ACC112 (cell line): ENCODE data around the gene MINPP1.

Source experiments
- H2AFZ ChIP-seq: fragments of 200-600 bp; sonication (generic); one replicate; pipeline ENCODE4 v1.6.0; 2017; ENCODE audit warnings: antibody characterized with exemption, low read length; ENCODE audit not compliant: unreplicated experiment
- H3K27ac ChIP-seq: fragments of 200-600 bp; sonication (generic); 2 replicates; pipeline ENCODE4 v1.5.1; 2014; ENCODE audit warnings: low read depth, mild to moderate bottlenecking, antibody characterized with exemption, low read length, moderate library complexity
- H3K27me3 ChIP-seq: fragments of 200-600 bp; sonication (generic); 2 replicates; pipeline ENCODE4 v1.6.1; 2014; ENCODE audit warnings: mild to moderate bottlenecking, antibody characterized with exemption, low read length, moderate library complexity, mixed read lengths; ENCODE audit not compliant: insufficient read depth
- H3K36me3 ChIP-seq: fragments of 200-600 bp; sonication (generic); 2 replicates; pipeline ENCODE4 v1.6.1; 2016; ENCODE audit warnings: mild to moderate bottlenecking, antibody characterized with exemption, low read length, moderate library complexity, mixed read lengths; ENCODE audit not compliant: insufficient read depth
- H3K4me1 ChIP-seq: fragments of 200-600 bp; sonication (generic); one replicate; pipeline ENCODE4 v1.6.1; 2016; ENCODE audit warnings: low read length, mixed read lengths; ENCODE audit not compliant: insufficient read depth, unreplicated experiment, control insufficient read depth
- H3K4me3 ChIP-seq: fragments of 200-600 bp; sonication (generic); 2 replicates; pipeline ENCODE4 v1.5.1; 2014; ENCODE audit warnings: mild to moderate bottlenecking, low read depth, low read length
- H3K79me2 ChIP-seq: fragments of 200-600 bp; sonication (generic); one replicate; pipeline ENCODE4 v1.6.0; 2016; ENCODE audit warnings: low read length; ENCODE audit not compliant: control insufficient read depth, unreplicated experiment, insufficient read depth

Gene MINPP1

DNA sequence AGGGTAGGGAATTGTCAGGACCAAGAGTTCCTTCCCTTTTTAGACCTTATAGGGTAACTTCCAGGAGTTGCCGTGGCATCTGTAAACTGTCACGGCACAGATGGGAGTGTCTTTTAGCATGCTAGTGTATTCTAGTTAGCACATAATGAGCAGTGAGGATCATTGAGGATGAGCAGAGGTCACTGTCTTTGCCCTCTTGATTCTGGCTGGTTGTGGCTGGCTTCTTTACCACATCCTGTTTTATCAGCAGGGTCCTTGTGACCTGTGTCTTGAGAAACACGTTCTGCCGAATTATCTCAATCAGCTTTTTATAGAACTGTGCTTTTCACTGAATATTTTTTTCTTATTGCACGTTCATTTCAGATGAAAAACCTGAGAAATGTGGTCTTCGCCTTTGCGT, 41.5 kb downstream of the MINPP1 start:
- Histone ChIP-seq H3K27ac (peak overlapping the region; percentile 90), H3K4me3 (peak overlapping the region; percentile 15; the same call in 1 of the 2 replicates), H2AFZ (peak overlapping the region; percentile 15), H3K4me1 (peaks cover 73% of the 10 kb centered on the region), H3K36me3 (peaks cover 10% of the 10 kb centered on the region), H3K27me3 (no peaks in the 10 kb centered on the region), H3K79me2 (peaks cover 5% of the 10 kb centered on the region)

DNA sequence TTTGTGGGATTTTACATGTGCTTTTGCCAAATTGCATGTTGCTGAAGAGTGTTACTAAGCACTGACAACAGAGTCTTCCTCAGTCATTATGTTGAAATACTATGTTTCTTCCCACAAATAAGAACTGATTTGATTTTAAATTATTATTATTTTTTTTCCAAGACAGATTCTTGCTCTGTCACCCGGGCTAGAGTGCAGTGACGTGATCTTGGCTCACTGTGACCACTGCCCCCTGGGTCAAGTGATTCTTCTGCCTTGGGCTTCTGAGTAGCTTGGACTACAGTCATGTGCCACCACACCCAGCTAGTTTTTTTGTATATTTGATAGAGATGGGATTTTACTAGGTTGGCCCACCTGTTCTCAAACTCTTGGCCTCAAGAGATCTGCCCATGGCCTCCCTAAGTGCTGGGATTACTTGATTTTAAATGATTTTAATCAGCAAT, 42.3 kb downstream of the MINPP1 start:
- H3K4me3 ChIP-seq: peak overlapping the region; percentile 39; the same call in 1 of the 2 replicates
- H3K79me2 ChIP-seq: peaks cover 5% of the 10 kb centered on the region
- H3K27ac ChIP-seq: peak overlapping the region; percentile 90
- no peak overlapping the region for H2AFZ ChIP-seq
- H3K4me1 ChIP-seq: peaks cover 66% of the 10 kb centered on the region
- peaks cover 10% of the 10 kb centered on the region for H3K36me3 ChIP-seq
- no peaks in the 10 kb centered on the region for H3K27me3 ChIP-seq

DNA sequence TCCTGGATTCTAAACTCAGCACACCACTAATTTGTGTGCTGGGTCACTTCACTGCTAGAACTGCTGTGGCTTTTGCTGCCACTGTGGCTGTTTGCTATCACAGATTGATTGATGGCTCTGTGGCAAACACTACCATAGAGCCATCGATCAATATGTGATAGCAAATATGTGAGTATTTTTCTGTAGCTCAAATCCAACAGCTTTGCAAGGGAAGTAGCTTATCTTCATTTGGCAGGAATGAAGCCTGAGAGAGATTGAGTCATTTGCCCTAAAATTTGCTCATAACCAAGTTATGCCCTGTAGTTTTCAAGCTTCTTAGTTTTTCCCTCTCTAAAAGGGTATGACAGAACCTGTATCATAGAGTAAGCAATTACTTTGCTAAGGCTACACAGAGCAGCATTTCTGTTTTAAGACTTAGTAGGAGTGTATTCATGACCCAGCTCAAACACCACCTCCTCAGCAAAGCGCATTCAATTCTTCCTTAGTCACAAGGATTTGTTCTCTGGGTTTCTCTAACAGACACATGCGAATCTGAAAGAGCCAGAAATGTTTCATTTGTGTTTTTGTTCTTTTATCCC, 43.1 kb downstream of the MINPP1 start:
- H3K36me3 ChIP-seq: peaks cover 5% of the 10 kb centered on the region
- H3K79me2 ChIP-seq: peaks cover 5% of the 10 kb centered on the region
- H3K27me3 ChIP-seq: no peaks in the 10 kb centered on the region
- H3K27ac ChIP-seq: peak overlapping the region; percentile 90
- H3K4me1 ChIP-seq: peaks cover 72% of the 10 kb centered on the region
- H2AFZ ChIP-seq: no peak overlapping the region
- peak overlapping the region; percentile 39 for H3K4me3 ChIP-seq

DNA sequence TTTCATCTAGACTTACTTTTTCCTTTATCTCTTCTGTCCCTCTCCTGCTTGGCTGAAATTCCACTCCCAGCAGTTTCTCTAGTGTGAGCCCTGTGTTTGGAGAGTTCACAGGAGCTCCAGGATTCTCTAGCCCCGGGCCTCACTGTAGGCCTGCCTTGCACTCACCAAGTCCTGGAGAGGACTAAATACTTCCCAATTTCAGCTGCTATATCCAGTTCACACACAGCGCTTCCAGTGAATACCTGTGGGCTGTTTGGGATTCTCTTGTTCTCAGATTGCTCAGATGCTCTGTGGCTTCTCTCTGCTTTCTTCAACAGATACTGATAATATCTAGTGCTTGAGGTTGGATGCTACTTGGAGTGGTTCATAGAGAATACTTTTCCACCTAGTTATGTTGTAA, 46.0 kb downstream of the MINPP1 start:
- H2AFZ ChIP-seq: no peak overlapping the region
- no peaks in the 10 kb centered on the region for H3K27me3 ChIP-seq
- H3K4me1 ChIP-seq: peaks cover 51% of the 10 kb centered on the region
- peaks cover 9% of the 10 kb centered on the region; the same call in 1 of the 2 replicates for H3K36me3 ChIP-seq
- no peak overlapping the region for H3K4me3 ChIP-seq
- H3K79me2 ChIP-seq: peaks cover 5% of the 10 kb centered on the region
- no peak overlapping the region for H3K27ac ChIP-seq

DNA sequence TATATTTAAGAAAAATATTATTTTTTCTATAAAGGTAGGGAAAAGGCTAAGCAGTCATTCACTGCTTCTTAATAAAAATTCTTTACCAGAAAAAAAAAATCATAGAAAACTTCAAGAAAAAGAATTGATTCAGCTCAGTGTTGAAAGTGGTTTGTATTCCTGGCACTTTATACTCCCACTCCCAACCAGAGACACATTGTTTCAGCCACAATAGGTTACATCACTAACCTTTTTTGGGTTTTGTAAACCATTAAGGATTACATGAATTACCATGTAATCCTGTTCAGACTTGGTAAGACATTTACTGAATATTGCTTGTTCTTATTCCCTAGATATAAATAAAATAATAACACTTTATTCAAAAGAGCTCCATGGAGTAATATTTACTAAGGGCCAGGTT, 46.6 kb downstream of the MINPP1 start:
- peaks cover 9% of the 10 kb centered on the region; the same call in 1 of the 2 replicates for H3K36me3 ChIP-seq
- H3K27ac ChIP-seq: no peak overlapping the region
- no peak overlapping the region for H3K4me3 ChIP-seq
- peaks cover 45% of the 10 kb centered on the region for H3K4me1 ChIP-seq
- H3K79me2 ChIP-seq: peaks cover 5% of the 10 kb centered on the region
- no peaks in the 10 kb centered on the region for H3K27me3 ChIP-seq
- no peak overlapping the region for H2AFZ ChIP-seq

DNA sequence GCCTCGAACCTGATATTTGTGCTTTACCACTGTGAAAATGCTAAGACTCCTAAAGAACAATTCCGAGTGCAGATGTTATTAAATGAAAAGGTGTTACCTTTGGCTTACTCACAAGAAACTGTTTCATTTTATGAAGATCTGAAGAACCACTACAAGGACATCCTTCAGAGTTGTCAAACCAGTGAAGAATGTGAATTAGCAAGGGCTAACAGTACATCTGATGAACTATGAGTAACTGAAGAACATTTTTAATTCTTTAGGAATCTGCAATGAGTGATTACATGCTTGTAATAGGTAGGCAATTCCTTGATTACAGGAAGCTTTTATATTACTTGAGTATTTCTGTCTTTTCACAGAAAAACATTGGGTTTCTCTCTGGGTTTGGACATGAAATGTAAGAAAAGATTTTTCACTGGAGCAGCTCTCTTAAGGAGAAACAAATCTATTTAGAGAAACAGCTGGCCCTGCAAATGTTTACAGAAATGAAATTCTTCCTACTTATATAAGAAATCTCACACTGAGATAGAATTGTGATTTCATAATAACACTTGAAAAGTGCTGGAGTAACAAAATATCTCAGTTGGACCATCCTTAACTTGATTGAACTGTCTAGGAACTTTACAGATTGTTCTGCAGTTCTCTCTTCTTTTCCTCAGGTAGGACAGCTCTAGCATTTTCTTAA, 47.7 kb downstream of the MINPP1 start:
- peaks cover 36% of the 10 kb centered on the region for H3K4me1 ChIP-seq
- H3K27ac ChIP-seq: no peak overlapping the region
- no peaks in the 10 kb centered on the region for H3K27me3 ChIP-seq
- H3K79me2 ChIP-seq: peaks cover 5% of the 10 kb centered on the region
- H2AFZ ChIP-seq: no peak overlapping the region
- H3K4me3 ChIP-seq: no peak overlapping the region
- H3K36me3 ChIP-seq: peaks cover 9% of the 10 kb centered on the region; the same call in 1 of the 2 replicates

DNA sequence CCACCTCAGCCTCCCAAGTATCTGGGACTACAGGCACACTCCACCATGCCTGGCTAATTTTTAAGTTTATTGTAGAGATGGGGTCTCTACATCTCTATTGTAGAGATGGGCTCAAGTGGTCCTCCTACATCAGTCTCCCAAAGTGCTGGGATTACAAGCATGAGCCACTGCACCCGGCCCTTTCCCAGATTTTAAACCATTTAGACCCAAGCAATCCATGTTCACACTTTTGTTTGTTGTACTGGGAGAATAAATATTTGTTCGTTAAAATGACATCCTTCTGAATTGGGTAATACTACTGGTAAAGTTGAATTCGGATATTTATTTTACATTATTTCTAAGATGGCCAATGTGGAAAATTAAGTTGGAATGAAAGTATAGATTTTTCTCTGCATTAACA, 52.7 kb downstream of the MINPP1 start:
- no peaks in the 10 kb centered on the region for H3K27me3 ChIP-seq
- no peak overlapping the region for H2AFZ ChIP-seq
- no peak overlapping the region for H3K4me3 ChIP-seq
- no peak overlapping the region for H3K27ac ChIP-seq
- no peaks in the 10 kb centered on the region for H3K79me2 ChIP-seq
- peaks cover 1% of the 10 kb centered on the region for H3K4me1 ChIP-seq
- 0 out of 2 replicates have a peak, but pooled peaks cover 9% of the 10 kb centered on the region for H3K36me3 ChIP-seq

DNA sequence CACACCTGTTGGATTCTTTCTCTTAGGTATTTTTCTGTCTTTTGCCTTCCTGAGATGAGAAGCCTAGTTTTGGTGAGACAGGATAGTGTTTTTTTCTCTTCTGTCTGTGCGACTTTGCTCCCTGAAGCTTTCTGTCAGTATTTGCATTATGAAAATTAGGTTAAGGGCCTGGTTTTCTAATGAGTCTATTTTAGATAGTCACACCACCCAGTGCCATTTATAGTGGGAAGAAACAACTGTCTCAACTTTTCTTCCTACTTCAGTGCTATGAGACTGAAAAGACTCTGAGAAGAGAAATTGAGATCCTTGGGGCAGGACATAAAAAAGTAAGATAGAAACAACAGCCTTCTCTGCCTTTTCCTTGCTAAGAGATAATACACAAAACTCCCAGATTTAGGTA, 53.6 kb downstream of the MINPP1 start:
- Histone ChIP-seq H3K27ac (no peak overlapping the region), H3K79me2 (no peaks in the 10 kb centered on the region), H3K4me1 (no peaks in the 10 kb centered on the region), H3K36me3 (0 out of 2 replicates have a peak, but pooled peaks cover 7% of the 10 kb centered on the region), H2AFZ (no peak overlapping the region), H3K27me3 (no peaks in the 10 kb centered on the region), H3K4me3 (no peak overlapping the region)

DNA sequence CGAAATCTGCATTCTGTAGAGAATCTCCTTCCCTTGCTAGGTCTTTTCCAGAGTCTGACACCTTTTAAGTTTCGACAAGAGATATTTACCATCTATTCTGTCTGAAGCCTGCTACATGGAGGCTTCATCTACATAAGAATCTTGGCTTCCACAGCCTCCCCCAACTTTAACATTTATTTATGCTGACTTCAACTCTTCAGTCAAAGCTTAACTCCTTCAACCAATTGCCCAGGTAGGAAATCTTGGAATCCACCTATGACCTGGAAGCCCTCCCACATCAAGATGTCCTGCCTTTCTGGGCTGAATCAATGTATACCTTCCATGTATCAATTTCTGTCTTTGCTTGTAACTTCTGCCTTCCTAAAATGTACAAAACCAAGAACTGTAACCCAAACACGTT, 54.7 kb downstream of the MINPP1 start:
- Histone ChIP-seq H3K4me3 (no peak overlapping the region), H3K79me2 (no peaks in the 10 kb centered on the region), H3K4me1 (no peaks in the 10 kb centered on the region), H3K36me3 (0 out of 2 replicates have a peak, but pooled peaks cover 2% of the 10 kb centered on the region), H3K27me3 (no peaks in the 10 kb centered on the region), H3K27ac (no peak overlapping the region), H2AFZ (no peak overlapping the region)

DNA sequence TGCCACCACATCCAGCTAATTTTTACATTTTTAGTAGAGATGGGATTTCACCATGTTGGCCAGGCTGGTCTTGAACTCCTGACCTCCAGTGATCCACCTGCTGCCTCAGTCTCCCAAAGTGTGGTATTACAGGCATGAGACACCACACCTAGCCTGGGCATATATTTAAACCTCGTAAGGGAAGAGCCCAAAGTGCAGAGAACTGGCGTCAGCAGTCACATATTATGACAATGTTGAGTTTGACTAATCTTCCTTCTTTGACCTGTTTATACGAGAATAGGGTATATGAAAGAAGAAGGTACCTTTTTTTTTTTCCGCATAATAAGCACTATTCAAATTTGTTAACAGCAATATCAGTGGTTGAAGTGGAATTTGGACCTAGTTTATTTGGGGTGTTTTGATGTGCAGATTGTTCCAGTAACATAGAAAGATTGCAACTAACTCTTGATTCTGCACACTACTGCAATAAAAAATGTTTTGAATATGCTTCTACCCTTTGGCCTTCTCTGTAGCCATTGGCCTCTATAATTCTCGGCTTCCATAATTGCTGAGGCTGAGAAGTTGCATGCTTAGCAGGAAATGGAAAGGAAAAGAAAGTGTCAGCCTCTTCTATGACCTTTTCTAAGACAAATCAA, 55.9 kb downstream of the MINPP1 start:
- Histone ChIP-seq H3K4me1 (no peaks in the 10 kb centered on the region), H3K27me3 (no peaks in the 10 kb centered on the region), H2AFZ (no peak overlapping the region), H3K4me3 (no peak overlapping the region), H3K79me2 (no peaks in the 10 kb centered on the region), H3K27ac (no peak overlapping the region), H3K36me3 (no peaks in the 10 kb centered on the region)
